ENCODE measurements around the gene AMOTL2.

Gene AMOTL2

GRCh38 chr3:134340362-134340981 is 33.8 kb downstream of the AMOTL2 start:
- H3K9me3 Mint-ChIP-seq = no peaks in the 10 kb centered on the region

GRCh38 chr3:134339913-134340312 is 34.3 kb downstream of the AMOTL2 start:
- Mint-ChIP-seq H3K4me1 (ENCODE audit: low read depth) (no peaks in the 10 kb centered on the region), H3K27ac (no peak overlapping the region), H3K4me3 (no peak overlapping the region), H3K36me3 (ENCODE audit: low read depth) (no peaks in the 10 kb centered on the region), H3K27me3 (ENCODE audit: low read depth) (peaks cover 1% of the 10 kb centered on the region), H3K9me3 (no peaks in the 10 kb centered on the region)

More at GRCh38 chr3:134340362-134340981, 33.8 kb downstream of the AMOTL2 start:
- Mint-ChIP-seq H3K27me3 (ENCODE audit: low read depth) (peaks cover 6% of the 10 kb centered on the region), H3K4me3 (no peak overlapping the region), H3K36me3 (ENCODE audit: low read depth) (no peaks in the 10 kb centered on the region), H3K27ac (no peak overlapping the region), H3K4me1 (ENCODE audit: low read depth) (no peaks in the 10 kb centered on the region)

- Mint-ChIP-seq H3K36me3 (ENCODE audit: low read depth) (no peaks in the 10 kb centered on the region), H3K27me3 (ENCODE audit: low read depth) (no peaks in the 10 kb centered on the region), H3K4me3 (no peak overlapping the region), H3K27ac (no peak overlapping the region), H3K9me3 (no peaks in the 10 kb centered on the region), H3K4me1 (ENCODE audit: low read depth) (no peaks in the 10 kb centered on the region)
These were observed 34.9 kb downstream of the AMOTL2 start for GRCh38 chr3:134339331-134339730.

GRCh38 chr3:134338516-134339261 is 35.6 kb downstream of the AMOTL2 start:
- Mint-ChIP-seq H3K27me3 (ENCODE audit: low read depth) (no peaks in the 10 kb centered on the region), H3K4me1 (ENCODE audit: low read depth) (no peaks in the 10 kb centered on the region), H3K27ac (no peak overlapping the region), H3K4me3 (no peak overlapping the region), H3K9me3 (no peaks in the 10 kb centered on the region), H3K36me3 (ENCODE audit: low read depth) (no peaks in the 10 kb centered on the region)

GRCh38 chr3:134338201-134338512 is 36.1 kb downstream of the AMOTL2 start:
- no peak overlapping the region for H3K27ac Mint-ChIP-seq
- H3K36me3 Mint-ChIP-seq (ENCODE audit: low read depth) = no peaks in the 10 kb centered on the region
- H3K9me3 Mint-ChIP-seq = no peaks in the 10 kb centered on the region
- H3K4me3 Mint-ChIP-seq = no peak overlapping the region
- no peaks in the 10 kb centered on the region for H3K27me3 Mint-ChIP-seq (ENCODE audit: low read depth)
- no peaks in the 10 kb centered on the region for H3K4me1 Mint-ChIP-seq (ENCODE audit: low read depth)

GRCh38 chr3:134337511-134338200 is 36.6 kb downstream of the AMOTL2 start:
- Mint-ChIP-seq H3K4me1 (ENCODE audit: low read depth) (no peaks in the 10 kb centered on the region), H3K9me3 (no peaks in the 10 kb centered on the region), H3K36me3 (ENCODE audit: low read depth) (no peaks in the 10 kb centered on the region), H3K27me3 (ENCODE audit: low read depth) (no peaks in the 10 kb centered on the region), H3K27ac (no peak overlapping the region), H3K4me3 (no peak overlapping the region)

- H3K27me3 Mint-ChIP-seq (ENCODE audit: low read depth) = no peaks in the 10 kb centered on the region
- no peaks in the 10 kb centered on the region for H3K4me1 Mint-ChIP-seq (ENCODE audit: low read depth)
- no peaks in the 10 kb centered on the region for H3K36me3 Mint-ChIP-seq (ENCODE audit: low read depth)
- no peaks in the 10 kb centered on the region for H3K9me3 Mint-ChIP-seq
- no peak overlapping the region for H3K27ac Mint-ChIP-seq
- H3K4me3 Mint-ChIP-seq = no peak overlapping the region
These were observed 37.2 kb downstream of the AMOTL2 start for GRCh38 chr3:134337071-134337482.

GRCh38 chr3:134336587-134336986 is 37.7 kb downstream of the AMOTL2 start:
- no peaks in the 10 kb centered on the region for H3K4me1 Mint-ChIP-seq (ENCODE audit: low read depth)

GRCh38 chr3:134334901-134335280 is 39.4 kb downstream of the AMOTL2 start:
- Mint-ChIP-seq H3K27me3 (ENCODE audit: low read depth) (no peaks in the 10 kb centered on the region), H3K27ac (no peak overlapping the region), H3K4me3 (no peak overlapping the region), H3K36me3 (ENCODE audit: low read depth) (no peaks in the 10 kb centered on the region), H3K9me3 (no peaks in the 10 kb centered on the region), H3K4me1 (ENCODE audit: low read depth) (no peaks in the 10 kb centered on the region)

More at GRCh38 chr3:134336587-134336986, 37.7 kb downstream of the AMOTL2 start:
- Mint-ChIP-seq H3K36me3 (ENCODE audit: low read depth) (no peaks in the 10 kb centered on the region), H3K27me3 (ENCODE audit: low read depth) (no peaks in the 10 kb centered on the region), H3K27ac (no peak overlapping the region), H3K9me3 (no peaks in the 10 kb centered on the region), H3K4me3 (no peak overlapping the region)

- no peaks in the 10 kb centered on the region for H3K27me3 Mint-ChIP-seq (ENCODE audit: low read depth)
- H3K36me3 Mint-ChIP-seq (ENCODE audit: low read depth) = no peaks in the 10 kb centered on the region
- H3K9me3 Mint-ChIP-seq = no peaks in the 10 kb centered on the region
- H3K4me1 Mint-ChIP-seq (ENCODE audit: low read depth) = no peaks in the 10 kb centered on the region
- no peak overlapping the region for H3K27ac Mint-ChIP-seq
- H3K4me3 Mint-ChIP-seq = no peak overlapping the region
These were observed 39.9 kb downstream of the AMOTL2 start for GRCh38 chr3:134334231-134334900.

- H3K4me3 Mint-ChIP-seq = no peak overlapping the region
- no peak overlapping the region for H3K27ac Mint-ChIP-seq
- no peaks in the 10 kb centered on the region for H3K27me3 Mint-ChIP-seq (ENCODE audit: low read depth)
- no peaks in the 10 kb centered on the region for H3K9me3 Mint-ChIP-seq
- H3K4me1 Mint-ChIP-seq (ENCODE audit: low read depth) = no peaks in the 10 kb centered on the region
- no peaks in the 10 kb centered on the region for H3K36me3 Mint-ChIP-seq (ENCODE audit: low read depth)
These were observed 40.6 kb downstream of the AMOTL2 start for GRCh38 chr3:134333522-134334181.

GRCh38 chr3:134332344-134332743 is 41.9 kb downstream of the AMOTL2 start:
- Mint-ChIP-seq H3K4me3 (no peak overlapping the region), H3K9me3 (no peaks in the 10 kb centered on the region), H3K27me3 (ENCODE audit: low read depth) (no peaks in the 10 kb centered on the region), H3K27ac (no peak overlapping the region), H3K36me3 (ENCODE audit: low read depth) (no peaks in the 10 kb centered on the region), H3K4me1 (ENCODE audit: low read depth) (no peaks in the 10 kb centered on the region)

GRCh38 chr3:134331811-134332199 is 42.4 kb downstream of the AMOTL2 start:
- H3K27me3 Mint-ChIP-seq (ENCODE audit: low read depth) = no peaks in the 10 kb centered on the region
- H3K27ac Mint-ChIP-seq = no peak overlapping the region
- H3K4me1 Mint-ChIP-seq (ENCODE audit: low read depth) = no peaks in the 10 kb centered on the region
- no peaks in the 10 kb centered on the region for H3K9me3 Mint-ChIP-seq
- no peaks in the 10 kb centered on the region for H3K36me3 Mint-ChIP-seq (ENCODE audit: low read depth)
- H3K4me3 Mint-ChIP-seq = no peak overlapping the region

Data from T-helper 1 cell treated with Interleukin-12 subunit alpha and Interleukin-12 subunit beta and Interleukin-4 antibody, amounts not matched to agents 30 μg/mL and 1 μg/mL, for 36 hours (primary cell).